ENCODE results near the gene KRT23. TPM values are rescaled to one million over a fixed set of nuclear protein-coding genes. Genes with fewer than 3 reads are reported as not detected.

KRT23 gene
- total and polyA plus RNA-seq, 12 donors = 0.01 to 0.25 (median 0.21) TPM; not detected in 8

DNA sequence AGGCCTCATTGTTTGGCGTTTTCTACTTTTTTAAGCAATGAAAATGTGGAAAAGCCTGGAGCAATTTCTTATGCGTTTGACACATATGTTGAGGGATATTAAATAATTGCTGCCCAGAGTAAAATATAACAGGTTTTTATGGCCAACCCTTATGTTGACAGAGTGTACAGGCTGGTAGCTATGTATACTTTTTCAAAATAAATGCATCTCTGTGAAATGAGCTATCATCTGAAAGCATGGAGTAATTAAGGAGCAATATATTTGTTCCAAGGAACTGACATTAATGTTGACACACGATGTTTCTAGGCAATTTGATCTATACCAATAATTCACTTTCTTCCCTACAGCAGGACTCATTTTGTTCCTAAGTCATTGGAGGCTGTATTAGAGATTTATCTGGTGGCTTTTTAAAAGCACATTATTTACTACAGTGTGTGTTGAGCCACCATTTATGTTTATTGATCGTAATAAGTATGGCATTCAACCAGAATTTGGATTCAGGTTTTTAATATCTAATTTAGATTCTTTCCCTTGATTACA, 40.5 kb downstream of the KRT23 start:
- 89 to 90% methylated on average over 4 of the region's 4 CpGs for WGBS, 2 donors
- H3K27ac ChIP-seq = no peak overlapping the region
- TF ChIP-seq, protein P1, sequence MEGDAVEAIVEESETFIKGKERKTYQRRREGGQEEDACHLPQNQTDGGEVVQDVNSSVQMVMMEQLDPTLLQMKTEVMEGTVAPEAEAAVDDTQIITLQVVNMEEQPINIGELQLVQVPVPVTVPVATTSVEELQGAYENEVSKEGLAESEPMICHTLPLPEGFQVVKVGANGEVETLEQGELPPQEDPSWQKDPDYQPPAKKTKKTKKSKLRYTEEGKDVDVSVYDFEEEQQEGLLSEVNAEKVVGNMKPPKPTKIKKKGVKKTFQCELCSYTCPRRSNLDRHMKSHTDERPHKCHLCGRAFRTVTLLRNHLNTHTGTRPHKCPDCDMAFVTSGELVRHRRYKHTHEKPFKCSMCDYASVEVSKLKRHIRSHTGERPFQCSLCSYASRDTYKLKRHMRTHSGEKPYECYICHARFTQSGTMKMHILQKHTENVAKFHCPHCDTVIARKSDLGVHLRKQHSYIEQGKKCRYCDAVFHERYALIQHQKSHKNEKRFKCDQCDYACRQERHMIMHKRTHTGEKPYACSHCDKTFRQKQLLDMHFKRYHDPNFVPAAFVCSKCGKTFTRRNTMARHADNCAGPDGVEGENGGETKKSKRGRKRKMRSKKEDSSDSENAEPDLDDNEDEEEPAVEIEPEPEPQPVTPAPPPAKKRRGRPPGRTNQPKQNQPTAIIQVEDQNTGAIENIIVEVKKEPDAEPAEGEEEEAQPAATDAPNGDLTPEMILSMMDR (IDR thresholded peaks at IDR 0.05) = no peak
- H3K4me1 ChIP-seq = no peaks in the 10 kb centered on the region
- intact Hi-C loops (cut with DNase I) = no loop called here
- H3K27me3 ChIP-seq = peaks cover 0 to 47% (median 20%) of the 10 kb centered on the region in 7 donors
- no peak overlapping the region for H3K4me3 ChIP-seq
- no peaks in the 10 kb centered on the region for H3K36me3 ChIP-seq
- no peaks in the 10 kb centered on the region for H3K9me3 ChIP-seq
- ATAC-seq (no peak), DNase-seq (no peak)

DNA sequence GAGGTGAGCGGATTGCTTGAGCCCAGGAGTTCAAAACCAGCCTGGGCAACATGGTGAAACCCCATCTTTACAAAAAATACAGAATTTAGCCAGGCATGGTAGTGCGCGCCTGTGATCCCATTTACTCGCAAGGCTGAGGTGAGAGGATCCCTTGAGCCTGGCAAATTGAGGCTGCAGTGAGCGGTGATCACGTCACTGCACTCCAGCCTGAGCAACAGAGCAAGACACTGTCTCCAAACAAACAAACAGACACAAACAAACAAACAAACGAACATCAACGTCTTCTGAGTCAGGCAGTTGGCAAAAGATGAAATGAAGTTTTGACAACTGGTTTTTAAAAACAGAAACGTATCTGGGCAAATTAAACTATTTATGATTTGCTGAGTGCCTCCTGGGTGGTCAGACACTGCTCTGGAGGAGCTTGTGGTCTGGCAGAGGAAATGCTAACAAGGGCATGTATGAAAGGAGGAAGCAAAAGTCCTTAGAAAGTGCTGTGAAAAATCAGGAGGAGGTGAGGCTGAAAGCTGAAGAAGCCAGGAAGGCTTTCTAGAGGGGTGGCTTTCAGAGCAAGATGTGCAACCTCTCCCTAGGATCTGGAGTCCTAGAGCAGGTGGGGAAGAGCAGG, 42.2 kb downstream of the KRT23 start:
- Histone ChIP-seq H3K36me3 (no peaks in the 10 kb centered on the region), H3K9me3 (no peaks in the 10 kb centered on the region), H3K27ac (no peak overlapping the region), H3K4me3 (no peak overlapping the region), H3K27me3 (peaks cover 0 to 43% (median 22%) of the 10 kb centered on the region in 7 donors), H3K4me1 (no peaks in the 10 kb centered on the region)
- ATAC-seq (no peak), DNase-seq (no peak)
- WGBS, 2 donors = 76 to 81% methylated on average over 9 of the region's 9 CpGs
- TF ChIP-seq, protein P1 (IDR thresholded peaks at IDR 0.05) = no peak
- intact Hi-C loops (cut with DNase I) = no loop called here

DNA sequence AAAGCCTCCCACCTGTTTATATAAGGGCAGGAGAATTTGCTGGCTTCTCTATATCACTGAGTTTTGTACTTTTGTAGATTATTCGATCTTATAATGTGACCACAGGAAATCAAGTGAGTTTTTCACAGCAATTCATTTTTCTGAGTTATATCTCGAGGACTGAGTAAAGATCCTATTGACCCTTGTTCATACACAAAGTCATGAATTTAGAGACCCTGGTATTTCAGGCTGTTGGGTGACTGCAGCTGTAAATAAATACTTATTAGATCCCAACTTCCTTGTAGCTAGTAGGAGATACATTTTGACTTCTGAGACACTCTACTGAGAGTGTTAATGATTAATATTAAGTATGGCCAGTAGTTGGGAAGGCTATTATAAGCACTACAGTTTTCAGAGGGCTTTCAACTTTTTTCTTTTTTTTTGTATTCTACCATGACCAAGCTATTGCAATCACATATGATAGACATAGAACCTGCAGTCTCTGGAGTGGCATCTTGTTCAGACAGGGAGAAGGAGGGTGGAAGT, 49.2 kb downstream of the KRT23 start:
- Histone ChIP-seq H3K27me3 (peaks cover 0 to 60% (median 25%) of the 10 kb centered on the region in 7 donors), H3K36me3 (no peaks in the 10 kb centered on the region), H3K27ac (no peak overlapping the region), H3K9me3 (no peaks in the 10 kb centered on the region), H3K4me1 (peaks cover 0 to 4% (median 0%) of the 10 kb centered on the region in 9 donors), H3K4me3 (no peak overlapping the region)
- 84 to 85% methylated on average over 2 of the region's 2 CpGs for WGBS, 2 donors
- DNase-seq = no peak
- no peak for ATAC-seq
- TF ChIP-seq, protein P1 (IDR thresholded peaks at IDR 0.05) = no peak
- intact Hi-C loops (cut with DNase I) = no loop called here

DNA sequence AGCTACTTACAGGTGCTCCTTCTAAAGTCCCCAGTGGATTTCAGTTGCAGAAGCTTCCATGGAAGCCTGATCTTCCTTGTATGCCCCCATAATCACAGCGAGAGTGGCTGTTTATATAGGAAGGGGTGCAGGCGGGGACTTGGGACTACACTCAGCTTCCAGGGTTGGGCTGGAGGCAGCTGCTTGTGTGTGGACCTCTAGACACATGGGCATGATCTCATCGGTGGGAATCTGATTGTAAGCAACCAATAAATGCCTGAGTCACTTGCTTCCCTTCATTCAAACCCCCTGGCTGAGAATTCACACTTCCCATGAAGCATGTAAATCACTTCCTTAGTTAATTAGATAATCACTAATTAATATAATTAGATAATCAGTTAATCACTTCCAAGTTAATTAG, 51.4 kb downstream of the KRT23 start:
- Histone ChIP-seq H3K9me3 (no peaks in the 10 kb centered on the region), H3K4me3 (no peak overlapping the region), H3K27ac (no peak overlapping the region), H3K27me3 (peaks cover 0 to 52% (median 20%) of the 10 kb centered on the region in 7 donors), H3K36me3 (no peaks in the 10 kb centered on the region), H3K4me1 (peaks cover 0 to 4% (median 0%) of the 10 kb centered on the region in 9 donors)
- TF ChIP-seq, protein P1 (IDR thresholded peaks at IDR 0.05) = no peak
- intact Hi-C loops (cut with DNase I) = no loop called here
- ATAC-seq (no peak), DNase-seq (no peak)
- 45 to 53% methylated on average over 3 of the region's 3 CpGs for WGBS, 2 donors

Data from heart right ventricle (tissue), 16 donors.